K562 (cell line): Measurements from ENCODE around the gene CARMIL1. TPM values are rescaled to one million over a fixed set of nuclear protein-coding genes. Genes with fewer than 3 reads are reported as not detected.

ENCODE experiments used
- E2F6 ChIP-seq, 2 experiments: IDR thresholded peaks; 2 replicates each; pipeline ENCODE4 v1.6.1; 2011; ENCODE audit warnings: borderline replicate concordance in 1 of 2, control low read depth in 1 of 2, low read depth in 1 of 2, low read length in 1 of 2, mild to moderate bottlenecking in 1 of 2, mixed read lengths in 1 of 2, moderate library complexity in 1 of 2; ENCODE audit not compliant: insufficient read depth in 1 of 2, insufficient read length in 1 of 2, poor library complexity in 1 of 2, severe bottlenecking in 1 of 2; ENCODE audit errors: extremely low read depth in 1 of 2
- RERE ChIP-seq: sonication (generic); formaldehyde crosslinking; IDR thresholded peaks from 2 replicates; pipeline ENCODE4 v1.8.0; 2023; ENCODE audit warnings: missing genetic modification reagents, mild to moderate bottlenecking, borderline replicate concordance
- TAF15 ChIP-seq: fragments of 200-400 bp; formaldehyde crosslinking; IDR thresholded peaks from 2 replicates; pipeline ENCODE4 v1.6.1; 2017; ENCODE audit warnings: mild to moderate bottlenecking, low read depth, low read length, moderate library complexity
- ZBTB2 ChIP-seq: fragments of 450-650 bp; IDR thresholded peaks from 2 replicates; pipeline ENCODE4 v1.6.1; 2016; ENCODE audit warnings: antibody characterized with exemption
- ZBTB34 ChIP-seq: fragments of 250-450 bp; sonication (Bioruptor Pico); IDR thresholded peaks from 2 replicates; pipeline ENCODE4 v1.8.0; 2021; ENCODE audit warnings: mild to moderate bottlenecking, moderate library complexity
- ZNF766 ChIP-seq: fragments of 200-800 bp; sonication (Bioruptor generic); conservative IDR thresholded peaks from 2 replicates; pipeline ENCODE4 v1.6.1; 2016; ENCODE audit warnings: missing genetic modification characterization, missing compliant biosample characterization
- polyA plus RNA-seq, 8 experiments: library from polyadenylated mRNA; depleted of rRNA in 4 of 8; stranded (reverse) in 5 of 8; unstranded in 3 of 8; fragments of >200 nt; fragmentation: Nextera tagmentation in 2 of 8; fragmentation: Illumina TruSeq in 1 of 8; extraction: Ambion mirVana in 2 of 8; extraction: Trizol in 1 of 8; gene quantifications; 2 replicates each; pipeline versions ENCODE4 v1.2.1 to v1.2.3, GENCODE V29; 2011 to 2014; ENCODE audit warnings: inconsistent platforms in 1 of 8, missing spikeins in 1 of 8
- total RNA-seq, 7 experiments: library from RNA; depleted of rRNA in 6 of 7; stranded (reverse); fragments of >200 nt in 6 of 7; fragmentation: Illumina TruSeq in 2 of 7; extraction: Trizol in 2 of 7; gene quantifications; 2 replicates each; pipeline versions ENCODE4 v1.2.1 to v1.2.3, GENCODE V29; 2011 to 2021; ENCODE audit warnings: low replicate concordance in 1 of 7

Gene CARMIL1
- total and polyA plus RNA-seq, 9 of the 15 experiments (the other 6 are each of a cell fraction or from before 2014, with no cell fraction given): 0.04 to 0.32 (median 0.10) TPM; not detected in 1

- no peak for TF ChIP-seq E2F6 (IDR thresholded peaks at IDR 0.05; ENCODE audit: borderline replicate concordance in 1 of 2, extremely low read depth in 1 of 2, insufficient read depth in 1 of 2, insufficient read length in 1 of 2, low read depth in 1 of 2, low read length in 1 of 2, poor library complexity in 1 of 2, severe bottlenecking in 1 of 2)
- no peak for TF ChIP-seq RERE
- no peak for TF ChIP-seq ZBTB34
- TF ChIP-seq ZBTB2: no peak
- TF ChIP-seq TAF15: no peak
- TF ChIP-seq ZNF766 (CRISPR knock-in tag): no peak
- TF ChIP-seq, all 486 proteins: peak for 0
These were observed 169.9 kb downstream of the CARMIL1 start (continued) for GRCh38 chr6:25448965-25449538.
